HFF-Myc (cell line): Measurements from ENCODE around the gene PAK4.
"Not testable (repeated sequence)": the region's sequence is repeated elsewhere in the genome, so short reads cannot be mapped to it uniquely, and the experiment has no call there.

Experiments
- DNase-seq: peaks from one replicate; pipeline ENCODE4 v3.0.0-alpha.2; 2011; ENCODE audit warnings: low read depth; ENCODE audit errors: extremely low read depth
- H3K4me3 ChIP-seq: replicated peaks from 2 replicates; pipeline ENCODE4 v1.5.1; 2011; ENCODE audit warnings: low read depth, mild to moderate bottlenecking, control low read depth, low read length
- CTCF ChIP-seq: IDR thresholded peaks from 2 replicates; pipeline ENCODE4 v1.5.1; 2012; ENCODE audit warnings: mild to moderate bottlenecking, low read depth, low read length, control low read depth; ENCODE audit errors: missing control alignments

PAK4 gene

GRCh38 chr19:39138221-39139211 lies 12.9 kb downstream of the PAK4 start:
- no peak overlapping the region for H3K4me3 ChIP-seq
- TF ChIP-seq CTCF = no peak
- DNase-seq = no peak

GRCh38 chr19:39139305-39139874 lies 13.8 kb downstream of the PAK4 start:
- no peak overlapping the region for H3K4me3 ChIP-seq
- DNase-seq = no peak
- TF ChIP-seq CTCF = no peak

- no peak for DNase-seq
- TF ChIP-seq CTCF = no peak
- H3K4me3 ChIP-seq = no peak overlapping the region
These were observed 14.4 kb downstream of the PAK4 start for GRCh38 chr19:39139971-39140453.

- TF ChIP-seq CTCF = no peak
- no peak for DNase-seq
- H3K4me3 ChIP-seq = no peak overlapping the region
These were observed 15.0 kb downstream of the PAK4 start for GRCh38 chr19:39140594-39140993.

GRCh38 chr19:39141929-39142328 lies 16.3 kb downstream of the PAK4 start:
- no peak overlapping the region for H3K4me3 ChIP-seq
- no peak for TF ChIP-seq CTCF
- no peak for DNase-seq

- DNase-seq = no peak
- no peak for TF ChIP-seq CTCF
- no peak overlapping the region for H3K4me3 ChIP-seq
These were observed 17.0 kb downstream of the PAK4 start for GRCh38 chr19:39142630-39143029.

- H3K4me3 ChIP-seq, DNase-seq: not testable (repeated sequence)
These were observed 18.2 kb downstream of the PAK4 start for GRCh38 chr19:39143757-39144289.
